SK-N-SH (cell line): Measurements from ENCODE around the gene ANKK1. TPM values are rescaled to one million over a fixed set of nuclear protein-coding genes. Genes with fewer than 3 reads are reported as not detected.

Source experiments
- CTCF ChIA-PET: fragments of 300-600, 350-600 bp; formaldehyde crosslinking; extraction: SDS; loops from one replicate; lab custom pipeline; 2021; lab: Yijun Ruan, JAX
- POLR2A ChIA-PET: fragments of 350-600 bp; sonication (Branson Sonifier 250); formaldehyde crosslinking; extraction: SDS; loops from one replicate; lab custom pipeline; 2020; ENCODE audit warnings: antibody characterized with exemption, inconsistent platforms; lab: Yijun Ruan, JAX
- DNase-seq: peaks from one replicate; pipeline ENCODE4 v3.0.0; 2012
- H2AFZ ChIP-seq: fragments of 200-600 bp; sonication (generic); 2 replicates; pipeline ENCODE4 v1.8.1; 2016; ENCODE audit warnings: antibody characterized with exemption, mild to moderate bottlenecking, low read depth
- H3F3A ChIP-seq: fragments of 200-600 bp; sonication (generic); replicated peaks from 2 replicates; pipeline ENCODE3; 2016; ENCODE audit warnings: antibody characterized with exemption, mild to moderate bottlenecking; ENCODE audit not compliant: insufficient read depth
- H3K27ac ChIP-seq, 2 experiments: fragments of 200-500 bp in 1 of 2; fragments of 200-600 bp in 1 of 2; sonication (Bioruptor generic) in 1 of 2; sonication (generic), shearing (Covaris generic) in 1 of 2; 2 replicates each; pipeline versions ENCODE4 v1.5.1 to v1.6.1; 2014 to 2016; ENCODE audit warnings: low read depth in 2 of 2, inconsistent platforms in 1 of 2, low read length in 1 of 2, mild to moderate bottlenecking in 1 of 2, mixed read lengths in 1 of 2
- H3K27me3 ChIP-seq: fragments of 200-600 bp; sonication (generic), shearing (Covaris generic); 2 replicates; pipeline ENCODE4 v1.6.1; 2016; ENCODE audit warnings: mixed run types; ENCODE audit not compliant: insufficient read depth
- H3K36me3 ChIP-seq, 2 experiments: fragments of 200-500 bp in 1 of 2; fragments of 200-600 bp in 1 of 2; sonication (Bioruptor generic) in 1 of 2; sonication (generic) in 1 of 2; replicated peaks in 1 of 2; 2 replicates each; pipeline versions ENCODE3 to v1.5.1; 2014 to 2016; ENCODE audit warnings: low read length in 1 of 2, mild to moderate bottlenecking in 1 of 2; ENCODE audit not compliant: insufficient read depth in 2 of 2, control insufficient read depth in 1 of 2
- H3K4me1 ChIP-seq, 2 experiments: fragments of 200-500 bp in 1 of 2; fragments of 200-600 bp in 1 of 2; sonication (Bioruptor generic) in 1 of 2; sonication (generic), shearing (Covaris generic) in 1 of 2; 2 replicates each; pipeline versions ENCODE4 v1.5.1 to v1.6.1; 2014 to 2016; ENCODE audit warnings: low read depth in 1 of 2, low read length in 1 of 2, mixed run types in 1 of 2; ENCODE audit not compliant: insufficient read depth in 2 of 2, control insufficient read depth in 1 of 2
- H3K4me2 ChIP-seq: fragments of 200-600 bp; sonication (generic), shearing (Covaris generic); 2 replicates; pipeline ENCODE4 v1.6.1; 2017; ENCODE audit warnings: mixed run types
- H3K4me3 ChIP-seq, 2 experiments: fragments of 200-500 bp in 1 of 2; fragments of 200-600 bp in 1 of 2; sonication (Bioruptor generic) in 1 of 2; sonication (generic), shearing (Covaris generic) in 1 of 2; 2 replicates each; pipeline versions ENCODE4 v1.5.1 to v1.8.1; 2014 to 2016; ENCODE audit warnings: low read depth in 2 of 2, inconsistent platforms in 1 of 2, low read length in 1 of 2, mild to moderate bottlenecking in 1 of 2, mixed read lengths in 1 of 2, moderate library complexity in 1 of 2
- H3K79me2 ChIP-seq: fragments of 200-600 bp; sonication (generic); 2 replicates; pipeline ENCODE4 v1.8.1; 2017; ENCODE audit warnings: mild to moderate bottlenecking; ENCODE audit not compliant: insufficient read depth
- H3K9ac ChIP-seq: fragments of 200-600 bp; sonication (generic); 2 replicates; pipeline ENCODE4 v1.6.1; 2017; ENCODE audit warnings: mixed run types
- H3K9me2 ChIP-seq: fragments of 200-600 bp; sonication (generic); 2 replicates; pipeline ENCODE4 v1.6.1; 2017; ENCODE audit warnings: mixed run types
- H3K9me3 ChIP-seq: fragments of 200-600 bp; sonication (generic); 2 replicates; pipeline ENCODE4 v1.6.1; 2017; ENCODE audit warnings: mixed run types, mild to moderate bottlenecking, moderate library complexity
- H4K20me1 ChIP-seq: fragments of 200-600 bp; sonication (generic); 2 replicates; pipeline ENCODE4 v1.6.1; 2017; ENCODE audit warnings: mild to moderate bottlenecking, mixed run types; ENCODE audit not compliant: insufficient read depth
- ELF1 ChIP-seq: IDR thresholded peaks from 2 replicates; pipeline ENCODE4 v1.4.0; 2012
- EP300 ChIP-seq, 2 experiments: IDR thresholded peaks; 2 replicates each; pipeline versions ENCODE4 v1.4.0 to v1.6.1; 2012; ENCODE audit warnings: borderline replicate concordance in 1 of 2, low read depth in 1 of 2, low read length in 1 of 2
- FOSL2 ChIP-seq: IDR thresholded peaks from 2 replicates; pipeline ENCODE4 v1.4.0; 2012; ENCODE audit warnings: low read depth, mild to moderate bottlenecking, moderate library complexity, borderline replicate concordance
- FOXJ3 ChIP-seq: sonication (generic); formaldehyde crosslinking; IDR thresholded peaks from 2 replicates; pipeline ENCODE4 v1.5.1; 2020; ENCODE audit warnings: mild to moderate bottlenecking, missing genetic modification reagents
- MEF2A ChIP-seq: IDR thresholded peaks from 2 replicates; pipeline ENCODE4 v1.4.0; 2012; ENCODE audit warnings: low read depth, borderline replicate concordance
- NFIC ChIP-seq: IDR thresholded peaks from 2 replicates; pipeline ENCODE4 v1.4.0; 2012; ENCODE audit warnings: borderline replicate concordance
- RXRA ChIP-seq: IDR thresholded peaks from 2 replicates; pipeline ENCODE4 v1.4.0; 2012; ENCODE audit warnings: low read depth, mild to moderate bottlenecking, borderline replicate concordance
- SMC3 ChIP-seq: IDR thresholded peaks from 2 replicates; pipeline ENCODE4 v1.6.1; 2012; ENCODE audit warnings: low read depth, low read length, improper control_type of control experiment
- TAF1 ChIP-seq: IDR thresholded peaks from 2 replicates; pipeline ENCODE4 v1.6.1; 2012; ENCODE audit warnings: low read depth, mild to moderate bottlenecking, low read length, moderate library complexity, borderline replicate concordance
- TEAD4 ChIP-seq: IDR thresholded peaks from 2 replicates; pipeline ENCODE4 v1.4.0; 2012; ENCODE audit warnings: mild to moderate bottlenecking, borderline replicate concordance; ENCODE audit not compliant: insufficient read depth
- YY1 ChIP-seq: IDR thresholded peaks from 2 replicates; pipeline ENCODE4 v1.4.0; 2012; ENCODE audit warnings: low read depth, mild to moderate bottlenecking
- WGBS: methylation state at CpG from one replicate; pipeline ENCODE4 v1.1.6; 2017; ENCODE audit warnings: low lambda C conversion rate; 5-methylcytosine and 5-hydroxymethylcytosine counted together
- polyA plus RNA-seq, 3 experiments: library from polyadenylated mRNA; depleted of rRNA; stranded (reverse); fragments of >200 nt; gene quantifications; 2 replicates each; pipeline ENCODE4 v1.2.3, GENCODE V29; 2012
- TF ChIP-seq, protein P1 (sequence below): IDR thresholded peaks from 2 replicates; pipeline ENCODE4 v1.4.0; 2012; ENCODE audit warnings: low read depth, borderline replicate concordance
- TF ChIP-seq, protein P2 (sequence below): fragments of 150-350 bp; IDR thresholded peaks from 2 replicates; pipeline ENCODE4 v1.6.1; 2016; ENCODE audit warnings: mild to moderate bottlenecking, low read depth, low read length
- TF ChIP-seq, protein P3 (sequence below): fragments of 200-600 bp; sonication (generic); IDR thresholded peaks from 2 replicates; pipeline ENCODE4 v1.6.1; 2017; ENCODE audit warnings: antibody characterized with exemption, mild to moderate bottlenecking, moderate library complexity
- TF ChIP-seq, protein P4 (sequence below): IDR thresholded peaks from 2 replicates; pipeline ENCODE4; 2012
- TF ChIP-seq, protein P5 (sequence below): IDR thresholded peaks from 2 replicates; pipeline ENCODE4 v1.4.0; 2012; ENCODE audit warnings: low read depth, borderline replicate concordance

ANKK1 gene
- polyA plus RNA-seq, 1 of the 3 experiments (the other 2 are of a cell fraction): 0.05 TPM

DNA sequence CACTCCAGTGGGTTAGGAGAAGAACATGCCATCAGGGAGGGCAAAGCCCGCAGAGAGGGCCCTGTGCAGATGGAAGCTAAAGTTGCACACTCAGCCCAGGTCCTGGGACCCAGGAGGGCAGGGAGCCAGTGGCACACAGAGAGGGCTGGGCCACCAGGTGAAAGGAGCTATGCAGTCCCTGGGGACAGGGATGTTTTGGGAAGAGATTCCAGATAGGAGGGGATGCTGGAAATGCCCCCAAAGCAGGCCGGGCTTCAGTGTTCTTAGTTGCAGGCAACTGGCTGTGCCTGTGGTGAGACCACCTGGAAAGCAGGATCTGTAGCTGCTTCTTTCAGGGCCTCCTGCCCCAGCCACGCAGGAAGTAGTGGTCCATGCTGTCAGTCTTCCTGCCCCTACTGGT lies 19.6 kb downstream of the ANKK1 start:
- CTCF ChIA-PET: interaction anchor here (1.5 kb wide), 1 partner anchor 125 kb away, joined by 3 read pairs; no protein-coding TSS in a partner anchor
- Histone ChIP-seq H3K9ac (no peak overlapping the region), H3K27me3 (no peaks in the 10 kb centered on the region), H3K9me3 (no peaks in the 10 kb centered on the region), H3F3A (no peaks in the 10 kb centered on the region), H3K9me2 (no peaks in the 10 kb centered on the region), H3K79me2 (no peaks in the 10 kb centered on the region), H3K36me3 (no peaks in the 10 kb centered on the region), H3K4me3 (no peak overlapping the region), H2AFZ (no peak overlapping the region), H3K4me1 (peaks cover 0 to 15% of the 10 kb centered on the region in 2 experiments; a peak in 1 of 4 replicates), H4K20me1 (no peaks in the 10 kb centered on the region), H3K4me2 (no peak overlapping the region), H3K27ac (no peak overlapping the region)
- TF ChIP-seq YY1 (no peak), FOXJ3 (CRISPR knock-in tag) (no peak), SMC3 (no peak), ELF1 (no peak), TAF1 (no peak), TEAD4 (no peak), NFIC (no peak), RXRA (no peak), MEF2A (no peak), EP300 (IDR thresholded peaks at IDR 0.05; ENCODE audit: borderline replicate concordance in 1 of 2, low read depth in 1 of 2, low read length in 1 of 2) (no peak)
- TF ChIP-seq, protein P1, sequence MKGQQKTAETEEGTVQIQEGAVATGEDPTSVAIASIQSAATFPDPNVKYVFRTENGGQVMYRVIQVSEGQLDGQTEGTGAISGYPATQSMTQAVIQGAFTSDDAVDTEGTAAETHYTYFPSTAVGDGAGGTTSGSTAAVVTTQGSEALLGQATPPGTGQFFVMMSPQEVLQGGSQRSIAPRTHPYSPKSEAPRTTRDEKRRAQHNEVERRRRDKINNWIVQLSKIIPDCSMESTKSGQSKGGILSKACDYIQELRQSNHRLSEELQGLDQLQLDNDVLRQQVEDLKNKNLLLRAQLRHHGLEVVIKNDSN: no peak
- TF ChIP-seq, protein P2, sequence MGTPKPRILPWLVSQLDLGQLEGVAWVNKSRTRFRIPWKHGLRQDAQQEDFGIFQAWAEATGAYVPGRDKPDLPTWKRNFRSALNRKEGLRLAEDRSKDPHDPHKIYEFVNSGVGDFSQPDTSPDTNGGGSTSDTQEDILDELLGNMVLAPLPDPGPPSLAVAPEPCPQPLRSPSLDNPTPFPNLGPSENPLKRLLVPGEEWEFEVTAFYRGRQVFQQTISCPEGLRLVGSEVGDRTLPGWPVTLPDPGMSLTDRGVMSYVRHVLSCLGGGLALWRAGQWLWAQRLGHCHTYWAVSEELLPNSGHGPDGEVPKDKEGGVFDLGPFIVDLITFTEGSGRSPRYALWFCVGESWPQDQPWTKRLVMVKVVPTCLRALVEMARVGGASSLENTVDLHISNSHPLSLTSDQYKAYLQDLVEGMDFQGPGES: no peak
- TF ChIP-seq, protein P3, sequence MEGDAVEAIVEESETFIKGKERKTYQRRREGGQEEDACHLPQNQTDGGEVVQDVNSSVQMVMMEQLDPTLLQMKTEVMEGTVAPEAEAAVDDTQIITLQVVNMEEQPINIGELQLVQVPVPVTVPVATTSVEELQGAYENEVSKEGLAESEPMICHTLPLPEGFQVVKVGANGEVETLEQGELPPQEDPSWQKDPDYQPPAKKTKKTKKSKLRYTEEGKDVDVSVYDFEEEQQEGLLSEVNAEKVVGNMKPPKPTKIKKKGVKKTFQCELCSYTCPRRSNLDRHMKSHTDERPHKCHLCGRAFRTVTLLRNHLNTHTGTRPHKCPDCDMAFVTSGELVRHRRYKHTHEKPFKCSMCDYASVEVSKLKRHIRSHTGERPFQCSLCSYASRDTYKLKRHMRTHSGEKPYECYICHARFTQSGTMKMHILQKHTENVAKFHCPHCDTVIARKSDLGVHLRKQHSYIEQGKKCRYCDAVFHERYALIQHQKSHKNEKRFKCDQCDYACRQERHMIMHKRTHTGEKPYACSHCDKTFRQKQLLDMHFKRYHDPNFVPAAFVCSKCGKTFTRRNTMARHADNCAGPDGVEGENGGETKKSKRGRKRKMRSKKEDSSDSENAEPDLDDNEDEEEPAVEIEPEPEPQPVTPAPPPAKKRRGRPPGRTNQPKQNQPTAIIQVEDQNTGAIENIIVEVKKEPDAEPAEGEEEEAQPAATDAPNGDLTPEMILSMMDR: no peak
- TF ChIP-seq, protein P4, sequence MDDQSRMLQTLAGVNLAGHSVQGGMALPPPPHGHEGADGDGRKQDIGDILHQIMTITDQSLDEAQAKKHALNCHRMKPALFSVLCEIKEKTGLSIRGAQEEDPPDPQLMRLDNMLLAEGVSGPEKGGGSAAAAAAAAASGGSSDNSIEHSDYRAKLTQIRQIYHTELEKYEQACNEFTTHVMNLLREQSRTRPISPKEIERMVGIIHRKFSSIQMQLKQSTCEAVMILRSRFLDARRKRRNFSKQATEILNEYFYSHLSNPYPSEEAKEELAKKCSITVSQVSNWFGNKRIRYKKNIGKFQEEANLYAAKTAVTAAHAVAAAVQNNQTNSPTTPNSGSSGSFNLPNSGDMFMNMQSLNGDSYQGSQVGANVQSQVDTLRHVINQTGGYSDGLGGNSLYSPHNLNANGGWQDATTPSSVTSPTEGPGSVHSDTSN: no peak
- WGBS: 10% methylated on average over 2 of the region's 3 CpGs
- POLR2A ChIA-PET: no interaction called here
- DNase-seq: no peak

DNA sequence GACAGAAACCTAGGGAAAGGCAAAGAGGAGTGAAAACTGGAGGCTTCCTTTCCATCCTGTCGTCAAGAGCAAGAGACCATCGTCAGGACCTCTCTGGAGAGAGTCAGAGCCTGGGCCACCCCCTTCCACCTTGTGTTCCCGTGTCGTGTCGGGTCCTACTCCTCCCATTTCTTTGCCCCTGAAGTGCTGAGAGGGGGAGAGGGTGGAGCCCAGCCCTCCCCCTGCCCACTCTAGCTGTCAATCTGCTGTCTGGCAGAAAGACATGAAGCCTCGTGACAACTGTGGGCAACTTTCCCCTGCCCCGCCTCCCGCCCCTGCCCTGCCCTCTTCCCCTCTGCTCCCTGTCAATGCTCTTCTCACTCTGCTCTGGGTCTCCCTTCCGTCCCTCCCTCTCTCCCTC lies 20.6 kb downstream of the ANKK1 start:
- Histone ChIP-seq H3K36me3 (no peaks in the 10 kb centered on the region), H3K27ac (no peak overlapping the region), H3K9me2 (no peaks in the 10 kb centered on the region), H3K4me3 (no peak overlapping the region), H4K20me1 (no peaks in the 10 kb centered on the region), H3K4me2 (no peak overlapping the region), H3F3A (no peaks in the 10 kb centered on the region), H3K79me2 (no peaks in the 10 kb centered on the region), H2AFZ (no peak overlapping the region), H3K27me3 (no peaks in the 10 kb centered on the region), H3K4me1 (peaks cover 0 to 10% of the 10 kb centered on the region in 2 experiments; a peak in 1 of 4 replicates), H3K9me3 (no peaks in the 10 kb centered on the region), H3K9ac (no peak overlapping the region)
- CTCF ChIA-PET: no interaction called here
- WGBS: 45% methylated on average over 9 of the region's 9 CpGs
- TF ChIP-seq TAF1: no peak
- TF ChIP-seq, protein P3: no peak
- TF ChIP-seq, protein P5, sequence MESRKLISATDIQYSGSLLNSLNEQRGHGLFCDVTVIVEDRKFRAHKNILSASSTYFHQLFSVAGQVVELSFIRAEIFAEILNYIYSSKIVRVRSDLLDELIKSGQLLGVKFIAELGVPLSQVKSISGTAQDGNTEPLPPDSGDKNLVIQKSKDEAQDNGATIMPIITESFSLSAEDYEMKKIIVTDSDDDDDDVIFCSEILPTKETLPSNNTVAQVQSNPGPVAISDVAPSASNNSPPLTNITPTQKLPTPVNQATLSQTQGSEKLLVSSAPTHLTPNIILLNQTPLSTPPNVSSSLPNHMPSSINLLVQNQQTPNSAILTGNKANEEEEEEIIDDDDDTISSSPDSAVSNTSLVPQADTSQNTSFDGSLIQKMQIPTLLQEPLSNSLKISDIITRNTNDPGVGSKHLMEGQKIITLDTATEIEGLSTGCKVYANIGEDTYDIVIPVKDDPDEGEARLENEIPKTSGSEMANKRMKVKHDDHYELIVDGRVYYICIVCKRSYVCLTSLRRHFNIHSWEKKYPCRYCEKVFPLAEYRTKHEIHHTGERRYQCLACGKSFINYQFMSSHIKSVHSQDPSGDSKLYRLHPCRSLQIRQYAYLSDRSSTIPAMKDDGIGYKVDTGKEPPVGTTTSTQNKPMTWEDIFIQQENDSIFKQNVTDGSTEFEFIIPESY: no peak
- TF ChIP-seq, protein P1: no peak
- TF ChIP-seq YY1: no peak
- TF ChIP-seq FOSL2: no peak
- POLR2A ChIA-PET: no interaction called here
- no peak for DNase-seq
